H1 (cell line): ENCODE measurements around the gene ERV3-1. TPM values are rescaled to one million over a fixed set of nuclear protein-coding genes. Genes with fewer than 3 reads are reported as not detected.

Source experiments
- ASH2L ChIP-seq: fragments of 200-600, 300-600 bp; sonication (generic); IDR thresholded peaks from one replicate; pipeline ENCODE4 v1.7.1; 2017; ENCODE audit warnings: low read length
- BACH1 ChIP-seq: IDR thresholded peaks from 2 replicates; pipeline ENCODE4 v1.6.1; 2012; ENCODE audit warnings: low read length, improper control_type of control experiment
- EP300 ChIP-seq, 2 experiments: IDR thresholded peaks; 1 replicate in 1 of 2; 2 replicates in 1 of 2; pipeline ENCODE4 v1.6.1; 2011 to 2012; ENCODE audit warnings: low read depth in 2 of 2, low read length in 2 of 2, mild to moderate bottlenecking in 2 of 2, borderline replicate concordance in 1 of 2, inconsistent platforms in 1 of 2, moderate library complexity in 1 of 2
- EZH2 ChIP-seq: fragments of 200-600 bp; sonication (generic); IDR thresholded peaks from 2 replicates; pipeline ENCODE4 v1.7.1; 2012; ENCODE audit warnings: low read depth, mild to moderate bottlenecking, moderate library complexity, low read length, inconsistent platforms; ENCODE audit not compliant: severe bottlenecking
- GTF2F1 ChIP-seq: IDR thresholded peaks from 2 replicates; pipeline ENCODE4 v1.6.1; 2012; ENCODE audit warnings: low read depth, low read length, improper control_type of control experiment, borderline replicate concordance
- KDM5A ChIP-seq: fragments of 200-600 bp; IDR thresholded peaks from 2 replicates; pipeline ENCODE4 v1.7.1; 2012; ENCODE audit warnings: mild to moderate bottlenecking, low read length, inconsistent platforms, mixed read lengths
- SP2 ChIP-seq: IDR thresholded peaks from 2 replicates; pipeline ENCODE4 v1.6.1; 2012; ENCODE audit warnings: mild to moderate bottlenecking, low read length, inconsistent platforms
- TEAD4 ChIP-seq: IDR thresholded peaks from 2 replicates; pipeline ENCODE4 v1.6.1; 2012; ENCODE audit warnings: low read depth, low read length, inconsistent platforms, mixed read lengths
- polyA plus RNA-seq, 7 experiments: library from polyadenylated mRNA; depleted of rRNA in 3 of 7; stranded (reverse) in 5 of 7; unstranded in 2 of 7; fragments of >200 nt in 5 of 7; fragments of 200-250 nt in 2 of 7; gene quantifications; 1 replicate in 5 of 7; 2 replicates in 1 of 7; 4 replicates in 1 of 7; pipeline versions ENCODE4 v1.2.1 to v1.2.3, GENCODE V29; 2011 to 2013; ENCODE audit warnings: missing spikeins in 2 of 7, mixed read lengths in 2 of 7
- total RNA-seq: library from RNA; stranded (reverse); fragmentation: NEBNext Ultra II Directional; extraction: Animal tissue kit (Norgen Biotek cat#: 25700); gene quantifications from 2 replicates; pipeline ENCODE4 v1.2.1, GENCODE V29; 2021
- TF ChIP-seq, protein P1 (sequence below): fragments of 300-600 bp; sonication (generic); IDR thresholded peaks from 2 replicates; pipeline ENCODE4 v1.7.1; 2012; ENCODE audit warnings: low read length, moderate library complexity, mild to moderate bottlenecking, inconsistent platforms; ENCODE audit not compliant: insufficient replicate concordance

Gene ERV3-1
- total and polyA plus RNA-seq, 2 of the 8 experiments (the other 6 are each of a cell fraction or from before 2014, with no cell fraction given), result 9.5 to 9.7 TPM

DNA sequence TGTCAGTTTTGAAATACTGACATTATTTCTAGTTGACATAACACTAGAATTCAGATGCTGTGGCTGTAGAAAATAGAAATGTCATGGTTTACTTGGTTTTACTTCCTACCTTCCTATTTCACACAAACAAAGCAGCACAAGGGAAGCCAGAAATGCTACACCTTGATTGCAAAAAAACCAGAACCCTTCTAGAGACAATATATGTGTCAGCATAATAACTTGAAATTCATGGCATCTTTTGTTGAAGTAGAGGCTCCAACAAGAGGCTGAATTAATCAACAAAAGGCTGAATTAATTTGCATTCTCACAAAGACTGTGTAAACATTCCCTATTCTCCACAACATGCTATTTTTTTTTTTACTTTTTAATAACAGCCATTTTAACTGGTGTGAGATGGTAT, 40.9 kb downstream of the ERV3-1 start (continued):
- TF ChIP-seq TEAD4 (no peak), KDM5A (no peak), EP300 (IDR thresholded peaks at IDR 0.05; ENCODE audit: borderline replicate concordance in 1 of 2, low read depth in 2 of 2, low read length in 2 of 2) (no peak), ASH2L (no peak), GTF2F1 (no peak), EZH2 (no peak), BACH1 (no peak), SP2 (no peak)
- TF ChIP-seq, protein P1, sequence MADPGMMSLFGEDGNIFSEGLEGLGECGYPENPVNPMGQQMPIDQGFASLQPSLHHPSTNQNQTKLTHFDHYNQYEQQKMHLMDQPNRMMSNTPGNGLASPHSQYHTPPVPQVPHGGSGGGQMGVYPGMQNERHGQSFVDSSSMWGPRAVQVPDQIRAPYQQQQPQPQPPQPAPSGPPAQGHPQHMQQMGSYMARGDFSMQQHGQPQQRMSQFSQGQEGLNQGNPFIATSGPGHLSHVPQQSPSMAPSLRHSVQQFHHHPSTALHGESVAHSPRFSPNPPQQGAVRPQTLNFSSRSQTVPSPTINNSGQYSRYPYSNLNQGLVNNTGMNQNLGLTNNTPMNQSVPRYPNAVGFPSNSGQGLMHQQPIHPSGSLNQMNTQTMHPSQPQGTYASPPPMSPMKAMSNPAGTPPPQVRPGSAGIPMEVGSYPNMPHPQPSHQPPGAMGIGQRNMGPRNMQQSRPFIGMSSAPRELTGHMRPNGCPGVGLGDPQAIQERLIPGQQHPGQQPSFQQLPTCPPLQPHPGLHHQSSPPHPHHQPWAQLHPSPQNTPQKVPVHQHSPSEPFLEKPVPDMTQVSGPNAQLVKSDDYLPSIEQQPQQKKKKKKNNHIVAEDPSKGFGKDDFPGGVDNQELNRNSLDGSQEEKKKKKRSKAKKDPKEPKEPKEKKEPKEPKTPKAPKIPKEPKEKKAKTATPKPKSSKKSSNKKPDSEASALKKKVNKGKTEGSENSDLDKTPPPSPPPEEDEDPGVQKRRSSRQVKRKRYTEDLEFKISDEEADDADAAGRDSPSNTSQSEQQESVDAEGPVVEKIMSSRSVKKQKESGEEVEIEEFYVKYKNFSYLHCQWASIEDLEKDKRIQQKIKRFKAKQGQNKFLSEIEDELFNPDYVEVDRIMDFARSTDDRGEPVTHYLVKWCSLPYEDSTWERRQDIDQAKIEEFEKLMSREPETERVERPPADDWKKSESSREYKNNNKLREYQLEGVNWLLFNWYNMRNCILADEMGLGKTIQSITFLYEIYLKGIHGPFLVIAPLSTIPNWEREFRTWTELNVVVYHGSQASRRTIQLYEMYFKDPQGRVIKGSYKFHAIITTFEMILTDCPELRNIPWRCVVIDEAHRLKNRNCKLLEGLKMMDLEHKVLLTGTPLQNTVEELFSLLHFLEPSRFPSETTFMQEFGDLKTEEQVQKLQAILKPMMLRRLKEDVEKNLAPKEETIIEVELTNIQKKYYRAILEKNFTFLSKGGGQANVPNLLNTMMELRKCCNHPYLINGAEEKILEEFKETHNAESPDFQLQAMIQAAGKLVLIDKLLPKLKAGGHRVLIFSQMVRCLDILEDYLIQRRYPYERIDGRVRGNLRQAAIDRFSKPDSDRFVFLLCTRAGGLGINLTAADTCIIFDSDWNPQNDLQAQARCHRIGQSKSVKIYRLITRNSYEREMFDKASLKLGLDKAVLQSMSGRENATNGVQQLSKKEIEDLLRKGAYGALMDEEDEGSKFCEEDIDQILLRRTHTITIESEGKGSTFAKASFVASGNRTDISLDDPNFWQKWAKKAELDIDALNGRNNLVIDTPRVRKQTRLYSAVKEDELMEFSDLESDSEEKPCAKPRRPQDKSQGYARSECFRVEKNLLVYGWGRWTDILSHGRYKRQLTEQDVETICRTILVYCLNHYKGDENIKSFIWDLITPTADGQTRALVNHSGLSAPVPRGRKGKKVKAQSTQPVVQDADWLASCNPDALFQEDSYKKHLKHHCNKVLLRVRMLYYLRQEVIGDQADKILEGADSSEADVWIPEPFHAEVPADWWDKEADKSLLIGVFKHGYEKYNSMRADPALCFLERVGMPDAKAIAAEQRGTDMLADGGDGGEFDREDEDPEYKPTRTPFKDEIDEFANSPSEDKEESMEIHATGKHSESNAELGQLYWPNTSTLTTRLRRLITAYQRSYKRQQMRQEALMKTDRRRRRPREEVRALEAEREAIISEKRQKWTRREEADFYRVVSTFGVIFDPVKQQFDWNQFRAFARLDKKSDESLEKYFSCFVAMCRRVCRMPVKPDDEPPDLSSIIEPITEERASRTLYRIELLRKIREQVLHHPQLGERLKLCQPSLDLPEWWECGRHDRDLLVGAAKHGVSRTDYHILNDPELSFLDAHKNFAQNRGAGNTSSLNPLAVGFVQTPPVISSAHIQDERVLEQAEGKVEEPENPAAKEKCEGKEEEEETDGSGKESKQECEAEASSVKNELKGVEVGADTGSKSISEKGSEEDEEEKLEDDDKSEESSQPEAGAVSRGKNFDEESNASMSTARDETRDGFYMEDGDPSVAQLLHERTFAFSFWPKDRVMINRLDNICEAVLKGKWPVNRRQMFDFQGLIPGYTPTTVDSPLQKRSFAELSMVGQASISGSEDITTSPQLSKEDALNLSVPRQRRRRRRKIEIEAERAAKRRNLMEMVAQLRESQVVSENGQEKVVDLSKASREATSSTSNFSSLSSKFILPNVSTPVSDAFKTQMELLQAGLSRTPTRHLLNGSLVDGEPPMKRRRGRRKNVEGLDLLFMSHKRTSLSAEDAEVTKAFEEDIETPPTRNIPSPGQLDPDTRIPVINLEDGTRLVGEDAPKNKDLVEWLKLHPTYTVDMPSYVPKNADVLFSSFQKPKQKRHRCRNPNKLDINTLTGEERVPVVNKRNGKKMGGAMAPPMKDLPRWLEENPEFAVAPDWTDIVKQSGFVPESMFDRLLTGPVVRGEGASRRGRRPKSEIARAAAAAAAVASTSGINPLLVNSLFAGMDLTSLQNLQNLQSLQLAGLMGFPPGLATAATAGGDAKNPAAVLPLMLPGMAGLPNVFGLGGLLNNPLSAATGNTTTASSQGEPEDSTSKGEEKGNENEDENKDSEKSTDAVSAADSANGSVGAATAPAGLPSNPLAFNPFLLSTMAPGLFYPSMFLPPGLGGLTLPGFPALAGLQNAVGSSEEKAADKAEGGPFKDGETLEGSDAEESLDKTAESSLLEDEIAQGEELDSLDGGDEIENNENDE, result no peak
